ENCODE measurements around the gene ARHGEF19.

ARHGEF19 gene

GRCh38 chr1:16244650-16245285 is 32.3 kb upstream of the ARHGEF19 start:
- H3K4me3 ChIP-seq (ENCODE audit: low read depth, low read length): no peak overlapping the region

GRCh38 chr1:16243936-16244649 is 31.6 kb upstream of the ARHGEF19 start:
- no peak overlapping the region for H3K4me3 ChIP-seq (ENCODE audit: low read depth, low read length)

- H3K4me3 ChIP-seq (ENCODE audit: low read depth, low read length): no peak overlapping the region
Observed at GRCh38 chr1:16243215-16243610, 30.8 kb upstream of the ARHGEF19 start.

- no peak overlapping the region for H3K4me3 ChIP-seq (ENCODE audit: low read depth, low read length)
Observed at GRCh38 chr1:16242556-16243214, 30.2 kb upstream of the ARHGEF19 start.

DNA sequence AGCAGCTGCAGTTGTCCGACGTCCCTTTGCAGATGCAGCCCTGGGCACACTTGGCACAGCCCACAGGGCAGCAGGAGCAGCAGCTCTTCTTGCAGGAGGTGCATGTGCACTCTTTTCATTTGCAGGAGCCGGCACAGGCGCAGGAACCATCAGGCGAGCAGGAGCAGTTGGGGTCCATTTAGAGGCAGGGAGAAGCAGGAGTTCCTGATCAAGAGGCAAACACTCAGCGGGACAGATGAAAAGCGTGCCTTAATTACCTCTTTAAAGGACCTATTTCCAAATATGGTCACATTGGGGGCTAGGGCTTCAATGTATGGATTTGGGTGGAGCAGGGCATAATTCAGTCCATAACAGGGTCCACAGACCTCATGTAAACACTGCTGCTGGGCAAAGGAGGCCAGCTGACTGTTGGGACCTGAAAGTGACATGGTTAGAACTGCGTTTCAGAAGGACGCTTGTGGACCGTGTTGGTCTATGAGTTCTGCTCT is 28.8 kb upstream of the ARHGEF19 start:
- H3K4me3 ChIP-seq (ENCODE audit: low read depth, low read length): no peak overlapping the region

GRCh38 chr1:16239972-16240491 is 27.6 kb upstream of the ARHGEF19 start:
- no peak overlapping the region for H3K4me3 ChIP-seq (ENCODE audit: low read depth, low read length)

DNA sequence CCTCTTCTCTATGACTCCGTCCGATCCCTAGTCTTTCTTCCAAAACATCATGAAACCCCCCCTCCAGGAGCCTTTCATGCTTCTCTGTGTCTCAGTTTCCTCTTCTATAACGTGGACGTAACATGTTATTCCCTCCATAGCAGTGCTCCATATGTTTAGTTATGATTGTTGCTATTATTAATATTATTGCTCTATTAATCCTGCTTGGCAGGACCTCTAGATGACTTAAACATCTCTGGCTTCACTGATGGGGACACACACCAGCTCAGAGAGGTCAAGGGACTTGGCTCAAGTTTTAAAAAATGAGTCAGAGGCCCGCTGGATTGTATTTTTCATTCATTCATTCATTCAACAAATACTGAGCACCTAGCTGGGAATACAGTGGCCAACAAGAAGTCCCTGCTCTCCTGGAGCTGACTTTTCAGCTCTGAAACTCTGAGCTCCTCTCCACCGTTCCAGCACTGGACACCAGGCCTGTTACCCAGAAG is 24.9 kb upstream of the ARHGEF19 start:
- H3K4me3 ChIP-seq (ENCODE audit: low read depth, low read length): no peak overlapping the region

GRCh38 chr1:16236511-16237342 is 24.3 kb upstream of the ARHGEF19 start, which contains the start of gene CPLANE2:
Gene CPLANE2 (minus strand): TSS chr1:16237183. CDS start chr1:16236742, 441 bp downstream.
- H3K4me3 ChIP-seq (ENCODE audit: low read depth, low read length): peak within 1 kb of the TSS; percentile 71

DNA sequence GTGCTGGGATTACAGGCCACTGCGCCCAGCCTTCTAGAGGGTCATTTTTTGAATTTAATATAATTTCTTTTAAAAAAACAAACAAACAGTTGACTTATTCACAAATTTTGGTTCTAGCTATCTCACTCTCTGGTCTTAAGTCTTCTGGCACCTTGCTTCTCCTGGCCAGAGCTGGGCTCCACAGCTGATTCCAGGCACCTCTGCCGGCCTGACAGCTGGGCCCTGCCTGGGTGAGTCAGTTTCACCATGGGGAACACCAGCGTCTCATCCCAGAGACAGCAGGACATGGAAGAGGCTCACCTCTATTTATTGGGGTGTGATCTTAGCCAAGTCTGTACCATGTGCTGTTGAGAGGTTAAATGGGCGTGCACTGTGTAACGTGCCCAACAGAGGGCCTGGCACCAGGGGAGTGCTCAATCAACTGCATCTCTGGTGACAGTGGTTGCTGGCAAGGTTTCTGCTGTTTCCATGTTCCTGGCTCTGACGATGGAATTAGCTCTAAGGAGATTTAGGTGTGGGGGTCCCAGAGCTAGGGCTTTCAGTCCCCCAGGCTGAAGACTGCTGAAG is 23.6 kb upstream of the ARHGEF19 start:
- peak overlapping the region; percentile 71 for H3K4me3 ChIP-seq (ENCODE audit: low read depth, low read length)

- no peak overlapping the region for H3K4me3 ChIP-seq (ENCODE audit: low read depth, low read length)
Observed at GRCh38 chr1:16235347-16235746, 22.9 kb upstream of the ARHGEF19 start.

GRCh38 chr1:16233431-16233830 is 21.0 kb upstream of the ARHGEF19 start:
- no peak overlapping the region for H3K4me3 ChIP-seq (ENCODE audit: low read depth, low read length)

- no peak overlapping the region for H3K4me3 ChIP-seq (ENCODE audit: low read depth, low read length)
Observed at GRCh38 chr1:16232316-16232710, 19.9 kb upstream of the ARHGEF19 start.

DNA sequence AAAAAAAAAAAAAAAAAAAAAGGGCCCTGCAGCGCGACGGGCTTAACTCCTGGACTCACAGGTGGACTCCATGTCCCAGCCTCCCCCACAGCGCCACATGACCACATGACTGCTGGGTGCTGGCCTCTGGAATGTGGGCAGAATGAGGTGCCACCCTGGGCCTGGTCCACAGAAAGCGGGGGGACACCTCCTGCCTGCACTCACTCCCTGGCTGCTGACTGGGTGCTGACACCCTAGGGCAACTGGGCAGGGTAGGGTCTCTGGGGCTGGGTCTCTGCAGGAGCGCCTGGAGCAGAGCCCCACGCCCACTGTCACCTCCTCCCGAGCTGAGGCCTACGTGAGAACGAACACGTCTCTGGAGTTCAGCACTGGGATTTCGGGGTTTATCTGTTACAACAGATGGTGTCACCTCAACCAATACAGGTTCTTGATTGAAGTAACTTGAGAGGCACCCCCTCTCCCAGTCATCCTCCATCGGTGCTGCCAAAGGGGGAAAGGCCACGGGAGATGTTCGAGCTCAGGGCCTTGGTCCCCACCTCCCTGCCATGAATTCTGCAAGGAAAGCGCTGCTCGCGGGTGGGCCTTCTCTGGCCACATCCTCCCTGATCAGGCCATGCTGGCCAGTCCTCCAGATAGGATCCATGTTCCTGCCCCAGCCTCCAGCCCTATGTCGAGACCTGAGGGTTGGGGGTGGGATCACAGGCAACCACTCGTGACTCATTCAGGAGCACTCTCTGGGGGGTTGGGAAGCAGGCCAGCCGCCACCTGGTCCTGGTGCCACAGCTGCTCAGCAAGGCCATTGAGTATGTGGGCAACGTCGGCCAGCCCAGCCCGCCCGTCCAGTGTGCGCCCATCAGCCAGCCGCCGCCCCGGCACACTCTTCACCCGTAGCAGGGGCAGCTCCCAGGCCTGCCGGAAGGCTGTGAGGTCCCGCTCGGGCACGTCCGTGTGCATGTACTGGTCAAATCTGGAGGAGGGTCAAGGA is 19.2 kb upstream of the ARHGEF19 start:
- no peak overlapping the region for H3K4me3 ChIP-seq (ENCODE audit: low read depth, low read length)

DNA sequence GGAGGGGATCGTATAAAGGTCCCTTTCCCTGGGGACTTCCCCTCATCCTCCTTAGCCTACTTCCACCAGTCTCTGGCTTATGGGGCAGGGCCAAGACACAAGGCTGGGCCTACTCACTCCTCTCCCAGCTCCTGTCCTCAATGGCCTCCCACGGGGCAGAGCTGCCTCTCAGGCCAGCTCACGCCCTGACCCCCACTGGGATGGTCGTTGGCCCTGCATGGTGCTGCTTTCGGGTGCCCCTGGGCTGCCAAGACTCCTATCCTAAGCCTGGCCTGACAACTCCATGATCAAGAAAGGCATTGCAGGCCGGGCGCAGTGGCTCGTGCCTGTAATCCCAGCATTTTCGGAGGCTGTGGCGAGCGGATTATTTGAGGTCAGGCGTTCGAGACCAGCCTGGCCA is 18.3 kb upstream of the ARHGEF19 start:
- H3K4me3 ChIP-seq (ENCODE audit: low read depth, low read length): no peak overlapping the region

DNA sequence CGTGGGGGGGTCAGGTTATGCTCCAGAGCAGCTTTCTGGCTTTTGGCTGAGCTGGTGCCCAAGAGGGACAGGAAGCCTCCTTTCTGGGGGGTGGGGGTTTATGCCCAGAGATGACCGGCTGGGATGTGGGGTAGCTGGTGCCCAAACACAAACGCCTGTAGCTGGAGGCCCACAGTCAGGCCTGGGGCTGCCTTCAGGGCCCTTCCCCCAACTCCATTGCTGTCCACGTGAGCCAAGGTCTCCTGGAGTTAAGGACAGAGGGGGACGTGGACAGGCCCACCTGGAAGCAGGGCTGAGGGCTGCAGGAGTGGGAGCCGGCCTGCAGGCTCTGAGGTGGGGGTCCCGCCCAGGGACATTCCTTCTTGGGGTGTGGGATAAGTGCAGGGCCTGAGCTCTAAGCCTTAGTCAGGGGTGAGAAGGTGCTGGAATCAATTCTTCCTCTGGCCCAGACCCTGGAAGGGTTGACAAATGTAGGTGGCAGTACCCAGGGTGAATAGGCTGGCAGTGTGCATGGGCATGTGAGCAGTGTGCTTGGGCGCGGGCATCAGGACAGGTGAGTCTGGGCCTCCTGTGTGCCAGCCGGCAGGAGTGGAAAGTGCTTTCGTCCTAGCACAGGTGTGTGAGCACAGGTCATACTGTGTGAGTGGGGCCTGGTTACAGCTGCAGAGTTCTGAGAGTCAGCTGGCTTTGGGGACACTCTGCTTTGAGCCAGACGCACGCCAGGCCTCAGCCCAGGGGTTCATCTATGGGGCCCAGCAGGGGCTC is 17.7 kb upstream of the ARHGEF19 start:
- H3K4me3 ChIP-seq (ENCODE audit: low read depth, low read length): no peak overlapping the region

DNA sequence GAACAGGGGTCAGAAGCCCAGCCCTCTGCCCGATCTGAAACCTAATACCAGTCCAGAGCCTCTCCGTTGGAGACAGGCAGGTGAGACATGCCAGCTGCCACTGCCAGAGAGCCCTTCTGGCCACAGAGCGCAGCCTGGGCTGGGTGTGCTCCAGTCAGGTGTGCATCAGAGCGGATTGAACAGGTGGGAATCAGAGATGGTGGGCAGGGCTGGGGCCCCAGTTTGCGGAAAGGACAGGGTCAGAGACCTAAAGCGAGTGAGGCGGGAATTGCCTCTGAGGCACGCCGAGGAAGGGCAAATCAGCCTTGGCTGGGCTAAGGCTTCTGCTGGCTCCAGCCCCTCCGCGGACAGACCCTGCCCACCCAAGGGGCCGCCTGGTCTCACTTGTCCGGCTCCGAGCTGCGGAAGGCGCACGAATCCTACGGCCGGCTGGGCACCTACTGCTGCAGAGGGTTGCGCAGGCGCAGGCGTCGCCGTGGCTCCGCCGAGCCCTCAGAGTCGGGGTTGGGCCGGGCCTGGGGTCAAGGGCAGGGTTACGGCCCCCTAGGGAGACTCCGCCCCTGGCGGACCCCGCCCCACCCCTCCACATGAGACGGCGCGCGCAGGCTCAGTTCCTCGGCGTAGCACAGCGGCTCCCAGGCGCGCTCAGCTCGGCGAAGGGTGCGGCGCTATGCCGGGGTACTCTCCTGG is 14.2 kb upstream of the ARHGEF19 start:
- peak overlapping the region; percentile 60 for H3K4me3 ChIP-seq (ENCODE audit: low read depth, low read length)

GRCh38 chr1:16226129-16226489 is 13.7 kb upstream of the ARHGEF19 start:
- peak overlapping the region; percentile 60 for H3K4me3 ChIP-seq (ENCODE audit: low read depth, low read length)

DNA sequence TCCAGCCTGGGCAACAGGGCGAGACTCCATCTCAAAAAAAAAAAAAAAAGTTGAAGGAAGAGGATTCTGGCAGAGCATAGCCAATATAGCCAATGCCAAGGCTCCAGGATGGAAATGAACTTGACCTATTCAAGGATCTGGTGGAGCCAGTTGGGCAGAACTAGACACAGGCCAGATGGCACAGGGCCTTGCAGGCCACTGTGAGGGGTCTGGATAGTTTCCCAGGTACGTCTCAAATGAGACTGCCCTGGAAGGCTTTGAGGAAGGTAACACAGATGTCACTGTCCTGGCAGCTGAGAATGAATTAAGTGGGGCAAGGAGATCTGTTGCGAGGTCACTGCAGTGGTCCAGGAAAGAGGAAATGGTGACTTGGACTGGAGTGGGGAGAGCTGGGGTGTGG is 12.0 kb upstream of the ARHGEF19 start:
- no peak overlapping the region for H3K4me3 ChIP-seq (ENCODE audit: low read depth, low read length)
